HG02571 (cell line): ENCODE data around the gene CENPV.
"Not testable (repeated sequence)": the region's sequence is repeated elsewhere in the genome, so short reads cannot be mapped to it uniquely, and the experiment has no call there.

Source experiments
- ATAC-seq: cut with Tn5 transposase; IDR thresholded peaks from one replicate; pipeline ENCODE4 v1.9.1; 2021; ENCODE audit warnings: mild to moderate bottlenecking, moderate library complexity; ENCODE audit not compliant: unreplicated experiment

The CENPV gene

DNA sequence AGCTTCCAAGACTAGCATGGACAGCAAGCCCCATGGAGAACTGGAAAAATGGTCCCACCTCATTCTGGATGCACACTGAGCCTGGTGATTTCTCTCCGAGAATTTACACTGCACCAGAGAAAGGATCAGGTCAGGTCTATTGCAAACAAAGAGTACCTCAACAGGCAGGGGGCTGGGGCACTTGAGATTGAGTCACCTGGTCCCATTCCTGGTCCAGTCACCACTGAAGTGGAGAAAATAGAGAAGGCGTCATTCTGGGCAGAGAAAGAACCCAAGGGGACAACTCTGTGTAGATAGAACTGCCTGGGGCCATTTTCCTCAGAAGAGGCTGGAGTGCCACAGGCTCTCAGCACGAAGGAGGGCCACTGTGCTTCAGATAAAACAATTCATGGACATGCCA is 38.4 kb downstream of the CENPV start:
- no peak for ATAC-seq

DNA sequence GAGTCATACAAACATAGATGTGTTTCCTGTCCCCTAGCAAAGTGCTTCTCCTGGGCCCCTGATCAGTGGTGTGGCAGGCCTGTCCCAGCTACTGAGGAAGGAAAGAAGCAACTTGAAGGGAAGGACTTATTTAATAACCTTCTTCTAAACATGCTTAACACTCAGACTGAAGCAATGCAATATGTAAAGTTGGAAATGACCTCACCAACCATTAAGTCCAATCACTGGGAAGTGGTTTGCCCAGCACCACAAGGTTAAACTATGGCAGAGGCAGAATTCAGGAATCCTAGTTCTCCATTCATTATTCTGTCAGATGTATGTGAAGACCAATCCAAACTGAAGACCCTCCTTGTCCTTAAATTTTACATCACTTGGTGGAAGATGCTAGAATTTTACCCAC is 39.1 kb downstream of the CENPV start:
- ATAC-seq = no peak

DNA sequence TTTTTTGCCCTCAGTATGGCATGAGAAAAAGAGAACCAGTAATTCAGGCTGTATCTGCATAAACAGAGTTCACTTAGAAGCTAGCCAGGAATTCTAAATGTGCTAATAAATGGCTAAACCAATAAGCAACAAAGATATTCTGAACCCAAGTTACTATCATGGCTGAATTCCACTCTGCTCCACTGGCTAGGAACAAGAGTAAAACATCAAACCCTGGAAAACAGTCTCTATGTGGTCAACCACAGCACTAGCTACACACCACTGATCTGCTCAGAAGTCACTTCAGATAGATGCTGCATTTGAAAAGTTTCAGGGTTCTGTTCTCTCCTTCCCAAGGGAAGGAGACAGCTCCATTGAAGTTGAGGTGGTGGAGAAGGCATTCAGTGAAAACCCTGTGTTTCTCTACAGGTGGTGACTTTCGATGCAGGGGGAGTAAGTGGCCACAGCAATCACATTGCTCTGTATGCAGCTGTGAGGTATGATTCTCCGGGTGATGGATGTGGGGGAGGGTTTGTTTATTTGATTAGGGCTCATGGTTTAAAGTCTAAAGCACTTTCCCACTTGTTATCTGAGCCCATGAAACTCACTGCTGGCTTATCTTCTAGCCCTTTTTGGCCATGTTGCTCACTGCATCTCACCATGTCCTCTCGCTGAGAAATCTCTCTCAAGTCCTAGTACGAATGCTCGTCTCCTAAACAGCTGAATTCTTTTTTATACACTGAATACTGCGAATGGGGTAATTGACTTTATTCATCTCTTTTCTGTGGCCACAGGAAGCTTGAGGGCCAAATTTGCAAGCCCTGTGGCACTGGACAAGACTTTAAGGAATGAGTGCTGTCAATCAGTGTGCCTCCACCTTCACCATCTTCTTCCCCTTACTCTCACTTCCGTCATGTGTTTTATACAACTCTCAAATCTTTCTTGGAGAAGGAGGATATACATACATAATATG is 39.9 kb downstream of the CENPV start:
- ATAC-seq = no peak

DNA sequence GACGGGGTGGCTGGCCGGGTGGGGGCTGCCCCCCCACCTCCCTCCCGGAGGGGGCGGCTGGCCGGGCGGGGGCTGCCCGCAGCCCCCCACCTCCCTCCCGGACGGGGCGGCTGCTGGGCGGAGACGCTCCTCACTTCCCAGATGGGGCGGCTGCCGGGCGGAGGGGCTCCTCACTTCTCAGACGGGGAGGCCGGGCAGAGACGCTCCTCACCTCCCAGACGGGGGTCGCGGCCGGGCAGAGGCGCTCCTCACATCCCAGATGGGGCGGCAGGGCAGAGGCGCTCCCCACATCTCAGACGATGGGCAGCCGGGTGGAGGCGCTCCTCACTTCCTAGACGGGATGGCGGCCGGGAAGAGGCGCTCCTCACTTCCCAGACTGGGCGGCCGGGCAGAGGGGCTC is 41.2 kb downstream of the CENPV start:
- ATAC-seq = not testable (repeated sequence)

DNA sequence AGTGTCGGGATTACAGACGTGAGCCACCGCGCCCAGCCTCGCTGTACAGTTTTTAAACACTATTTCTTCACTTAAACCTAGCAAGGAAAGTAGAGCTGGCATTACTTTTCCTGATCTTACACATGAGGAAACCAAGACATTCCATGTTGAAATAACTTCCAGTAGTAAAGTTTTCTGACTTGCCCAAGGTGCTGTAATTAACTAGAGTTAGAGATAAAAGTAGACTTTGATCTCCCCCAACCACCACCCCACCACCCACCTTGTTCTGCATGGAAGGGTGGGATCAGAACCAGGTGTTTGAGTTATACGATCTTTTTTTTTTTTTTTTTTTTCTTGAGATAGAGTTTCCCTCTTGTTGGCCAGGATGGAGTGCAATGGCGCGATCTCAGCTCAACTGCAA is 47.1 kb downstream of the CENPV start:
- no peak for ATAC-seq

DNA sequence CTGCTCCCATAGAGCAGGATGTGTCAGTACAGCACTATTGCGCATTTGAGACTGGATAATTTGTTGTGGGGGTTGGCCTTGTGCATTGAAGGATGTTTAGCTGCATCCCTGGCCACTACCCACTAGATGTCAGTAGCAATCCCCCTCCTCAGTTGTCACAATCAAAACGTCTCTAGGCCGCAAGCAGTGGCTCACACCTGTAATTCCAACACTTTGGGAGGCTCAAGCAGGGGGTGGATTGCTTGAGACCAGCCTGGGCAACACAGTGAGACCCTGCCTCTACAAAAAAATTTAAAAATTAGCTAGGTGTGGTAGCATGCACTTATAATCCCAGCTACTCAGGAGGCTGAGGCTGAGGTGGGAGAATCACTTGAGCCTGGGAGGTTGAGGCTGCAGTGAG is 48.4 kb downstream of the CENPV start:
- no peak for ATAC-seq

DNA sequence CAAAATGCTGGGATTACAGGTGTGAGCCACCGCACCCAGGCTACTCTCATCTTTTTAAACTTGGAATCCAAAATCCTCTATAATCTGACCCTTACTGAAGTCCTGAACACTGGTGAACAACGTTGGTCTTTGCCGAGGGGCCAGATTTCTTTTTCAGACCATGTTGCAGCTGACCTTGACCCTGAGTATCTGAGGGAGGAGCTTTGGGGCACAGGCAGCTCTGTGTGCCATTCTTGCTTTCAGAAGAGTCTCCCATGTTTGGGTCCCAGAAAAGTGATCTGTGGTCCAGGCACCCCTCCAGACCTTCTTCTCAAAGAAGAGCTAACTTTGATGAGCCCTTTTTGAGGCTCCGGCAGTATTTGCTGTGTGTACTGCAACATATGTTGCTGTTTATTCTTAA is 50.4 kb downstream of the CENPV start:
- no peak for ATAC-seq

DNA sequence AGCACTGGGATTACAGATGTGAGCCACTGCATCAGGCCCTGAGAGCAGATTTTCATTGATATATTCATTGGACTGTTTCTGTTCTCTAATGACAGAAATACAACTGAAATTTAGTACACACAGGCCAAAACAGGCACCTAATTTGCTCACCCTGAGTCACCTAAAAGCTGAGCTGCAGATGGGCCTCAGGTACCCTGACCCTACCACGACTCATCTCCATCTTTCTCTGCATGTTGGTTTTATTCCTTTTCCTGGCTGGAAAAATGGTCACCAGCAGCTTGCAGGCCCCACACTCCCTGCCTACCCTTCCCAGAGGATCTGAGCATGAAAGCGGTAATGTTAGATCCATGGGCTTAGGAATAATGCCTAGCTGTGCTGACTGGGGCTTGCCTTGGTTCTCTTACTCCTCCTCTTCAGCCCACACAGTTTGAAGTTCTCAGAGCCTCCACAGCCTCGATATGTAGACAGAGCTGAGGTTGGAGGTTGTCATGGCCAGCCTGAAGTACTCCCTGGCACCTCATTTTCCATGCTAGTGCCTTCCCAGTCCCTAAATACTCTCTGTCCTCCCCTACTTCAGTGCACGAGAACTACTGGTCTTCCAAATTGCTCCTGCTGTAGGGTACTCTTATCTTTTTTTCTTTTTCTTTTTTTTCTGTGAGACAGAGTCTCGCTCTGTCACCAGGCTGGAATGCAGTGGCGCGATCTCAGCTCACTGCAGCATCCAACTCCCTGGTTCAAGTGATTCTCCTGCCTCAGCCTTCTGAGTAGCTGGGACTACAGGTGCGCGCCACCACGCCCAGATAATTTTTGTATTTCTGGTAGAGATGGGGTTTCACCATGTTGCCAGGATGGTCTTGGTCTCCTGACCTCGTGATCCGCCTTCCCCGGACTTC is 51.1 kb downstream of the CENPV start:
- no peak for ATAC-seq

DNA sequence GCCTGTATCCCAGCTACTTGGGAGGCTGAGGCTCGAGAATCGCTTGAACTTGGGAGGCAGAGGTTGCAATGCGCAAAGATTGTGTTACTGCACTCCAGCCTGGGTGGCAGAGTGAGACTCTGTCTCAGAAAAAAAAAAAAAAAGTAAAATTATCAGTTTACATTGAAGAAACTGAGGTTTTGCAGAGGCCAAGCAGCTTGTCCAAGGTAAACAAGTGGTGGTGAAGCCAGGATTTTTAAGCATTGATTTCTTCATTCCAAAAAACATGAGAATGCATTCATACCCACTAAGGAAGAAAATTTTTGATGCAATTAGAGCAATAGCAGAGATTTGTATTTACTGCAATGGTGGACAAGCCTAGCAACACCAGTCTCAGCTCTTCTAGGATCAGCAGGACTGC is 52.7 kb downstream of the CENPV start:
- no peak for ATAC-seq

DNA sequence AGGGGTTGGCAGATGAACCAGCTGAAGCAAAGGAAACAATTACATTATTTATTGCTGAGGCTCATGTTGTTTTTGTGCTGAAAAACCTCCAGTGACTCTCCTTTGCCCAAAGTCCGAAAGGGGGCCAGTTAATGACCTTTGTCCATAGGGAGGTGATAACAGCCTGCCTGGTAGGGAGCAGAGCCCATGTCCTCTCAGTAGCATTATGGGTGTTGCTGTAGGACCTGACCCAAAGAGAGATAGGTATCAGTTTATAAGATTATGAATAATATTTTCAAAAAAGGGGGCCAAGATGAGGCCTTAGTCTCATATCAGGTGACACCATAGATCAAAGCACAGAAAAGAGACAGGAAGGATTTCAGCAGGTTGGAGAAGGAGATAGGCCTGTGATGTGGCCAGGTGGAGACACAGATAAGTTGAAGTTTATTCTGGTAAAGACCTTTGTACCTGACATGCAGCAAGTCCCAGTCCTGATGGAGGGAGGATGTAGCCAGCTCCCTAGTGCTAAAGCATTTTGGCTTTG is 55.1 kb downstream of the CENPV start:
- ATAC-seq = no peak

DNA sequence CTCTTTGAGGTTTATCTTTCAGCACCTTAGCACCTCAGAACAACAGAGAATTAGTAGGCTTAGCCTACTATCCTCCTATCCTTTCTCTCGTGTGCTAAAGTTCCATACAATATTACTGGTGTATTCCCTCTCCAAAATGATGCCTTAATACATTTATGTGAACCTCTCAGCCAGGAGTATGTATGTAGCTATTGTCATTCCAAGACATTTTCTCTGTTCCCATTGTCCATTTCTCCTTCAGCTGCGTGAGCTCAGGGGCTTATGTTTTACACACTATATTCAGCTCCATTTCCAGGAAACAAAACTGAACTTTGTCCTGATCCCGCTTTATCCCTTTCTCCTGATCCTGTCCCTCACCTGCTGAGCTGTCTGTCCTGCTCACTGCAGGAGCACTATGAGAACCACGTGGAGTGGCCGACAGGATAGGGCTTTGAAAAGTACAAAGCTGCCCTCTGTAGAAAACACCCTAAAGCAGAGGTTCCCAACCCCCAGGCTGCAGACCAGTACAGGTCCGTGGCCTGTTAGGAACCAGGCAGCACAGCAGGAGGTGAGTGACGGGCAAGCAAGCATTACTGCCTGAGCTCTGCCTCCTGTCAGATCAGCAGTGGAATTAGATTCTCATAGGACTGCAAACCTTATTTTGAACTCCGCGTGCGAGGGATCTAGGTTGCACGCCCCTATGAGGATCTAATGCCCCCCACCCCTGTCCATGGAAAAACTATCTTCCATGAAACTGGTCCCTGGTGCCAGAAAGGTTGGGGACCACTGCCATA is 55.7 kb downstream of the CENPV start:
- no peak for ATAC-seq

DNA sequence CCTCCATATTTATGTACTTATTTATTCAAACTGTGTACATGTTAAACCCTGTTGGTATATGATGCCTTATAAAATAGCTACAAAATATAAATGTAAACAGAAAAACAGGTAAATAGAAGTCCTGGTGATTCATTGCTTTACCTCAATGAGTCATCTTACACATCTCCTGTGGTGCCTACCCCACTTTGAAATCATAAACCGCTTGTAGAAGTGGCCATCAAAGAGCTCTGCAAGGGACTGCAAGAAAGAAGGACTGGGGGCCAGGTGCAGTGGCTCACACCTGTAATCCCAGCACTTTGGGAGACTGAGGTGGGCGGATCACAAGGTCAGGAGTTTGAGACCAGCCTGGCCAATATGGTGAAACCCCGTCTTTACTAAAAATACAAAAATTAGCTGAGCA is 57.2 kb downstream of the CENPV start:
- not testable (repeated sequence) for ATAC-seq

DNA sequence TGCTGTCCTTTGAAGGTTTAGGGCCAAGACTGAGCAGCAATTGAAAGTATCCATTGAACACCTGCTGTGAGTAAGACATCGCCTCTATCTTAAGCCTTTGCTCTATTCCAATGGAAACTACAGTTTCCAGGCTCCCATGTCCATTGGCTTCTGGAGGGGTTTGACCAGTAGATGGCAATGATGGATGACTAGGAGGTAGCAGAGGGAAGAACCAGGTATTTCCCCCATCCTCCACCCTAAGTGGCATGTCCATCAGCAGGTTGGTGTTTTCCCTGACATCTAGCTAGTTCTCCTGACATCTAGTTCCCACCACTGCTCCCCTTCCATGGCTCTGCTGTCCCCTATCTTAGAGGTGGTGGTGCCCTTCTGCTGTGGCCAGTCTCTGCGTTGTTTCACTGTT is 58.7 kb downstream of the CENPV start:
- ATAC-seq = no peak

DNA sequence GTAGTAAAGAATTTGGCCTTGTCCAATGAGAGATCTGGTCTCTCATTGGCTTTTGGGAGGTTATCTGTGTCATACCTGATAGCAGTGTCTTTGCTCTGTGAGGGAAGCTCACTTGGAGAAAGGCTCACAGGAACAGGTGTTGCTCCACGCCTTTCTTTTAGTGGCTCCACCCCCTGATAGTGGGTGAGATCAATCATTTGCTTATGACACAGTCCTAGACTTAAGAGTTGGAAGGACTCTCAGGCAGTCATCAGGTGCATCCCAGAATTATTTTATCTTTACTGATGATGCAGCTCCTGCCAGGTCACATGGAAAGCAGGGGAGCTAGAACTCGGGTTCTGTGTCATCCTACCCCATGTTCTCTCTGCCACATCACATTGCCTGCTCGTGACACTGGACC is 59.3 kb downstream of the CENPV start:
- ATAC-seq = no peak
